Stomach (tissue), 9 donors: ENCODE data around the gene CORO2B. TPM values are rescaled to one million over a fixed set of nuclear protein-coding genes. Genes with fewer than 3 reads are reported as not detected.

Experiments used
- DNase-seq, 2 donors: peaks; one replicate each; pipeline versions ENCODE4 v3.0.0 to v3.0.0-alpha.2; 2013 to 2019
- H3K27ac ChIP-seq, 5 donors: fragments of 200-600 bp in 4 of 5; sonication (generic) in 4 of 5; one replicate each; pipeline ENCODE4 v1.5.1; 2013 to 2019; ENCODE audit warnings: mild to moderate bottlenecking in 1 of 5, moderate library complexity in 1 of 5
- H3K27me3 ChIP-seq, 3 donors: fragments of 200-600 bp; sonication (generic); one replicate each; pipeline ENCODE4 v1.5.1; 2017 to 2019; ENCODE audit warnings: mixed run types in 1 of 3
- H3K36me3 ChIP-seq, 4 donors: fragments of 200-600 bp; sonication (generic); 1 replicate in 3 of 4; 2 replicates in 1 of 4; pipeline ENCODE4 v1.5.1; 2016 to 2019
- H3K4me1 ChIP-seq, 4 donors: fragments of 200-600 bp; sonication (generic); one replicate each; pipeline ENCODE4 v1.5.1; 2016 to 2019
- H3K4me3 ChIP-seq, 4 donors: fragments of 200-600 bp; sonication (generic) in 3 of 4; one replicate each; pipeline ENCODE4 v1.5.1; 2016 to 2019; ENCODE audit warnings: mild to moderate bottlenecking in 1 of 4
- H3K9me3 ChIP-seq, 4 donors: fragments of 200-600 bp; sonication (generic); one replicate each; pipeline ENCODE4 v1.5.1; 2016 to 2019
- EP300 ChIP-seq: sonication (generic); formaldehyde crosslinking; IDR thresholded peaks from one replicate; pipeline ENCODE4 v1.6.1; 2017; ENCODE audit warnings: antibody characterized with exemption
- POLR2A ChIP-seq, 4 donors: fragments of 450-650 bp; IDR thresholded peaks; one replicate each; pipeline ENCODE4 v1.6.1; 2016; ENCODE audit warnings: antibody characterized with exemption in 4 of 4, control low read depth in 2 of 4, mild to moderate bottlenecking in 1 of 4, moderate library complexity in 1 of 4
- POLR2AphosphoS5 ChIP-seq, 3 donors: sonication (generic); formaldehyde crosslinking; IDR thresholded peaks; one replicate each; pipeline ENCODE4 v1.6.1; 2016; ENCODE audit warnings: antibody characterized with exemption in 3 of 3
- WGBS, 5 donors: extraction: QIAGEN DNeasy Blood & Tissue Kit in 3 of 5; methylation state at CpG; one replicate each; pipeline versions ENCODE4 v1.1.5 to v1.1.7; 2013 to 2018; 5-methylcytosine and 5-hydroxymethylcytosine counted together
- intact Hi-C: fragments of 100-400 bp; cut with DNase I; formaldehyde crosslinking; loops from one replicate; pipeline ENCODE4 v1.15.1; 2023; ENCODE audit warnings: low total_unique reads
- polyA plus RNA-seq, 3 donors: library from polyadenylated mRNA; stranded (reverse); fragments of 200-250 nt; gene quantifications; one replicate each; pipeline ENCODE4 v1.2.3, GENCODE V29; 2013
- total RNA-seq, 5 donors: library from RNA; depleted of rRNA; stranded (reverse); fragments of >200 nt; gene quantifications; one replicate each; pipeline versions ENCODE4 v1.1.0 to v1.2.3, GENCODE V29; 2014 to 2016
- TF ChIP-seq, protein P1 (sequence below), 7 experiments: fragments of 450-650 bp in 4 of 7; fragments of 200-600 bp in 3 of 7; sonication (generic) in 3 of 7; IDR thresholded peaks; one replicate each; pipeline ENCODE4 v1.5.1; 2016 to 2019; ENCODE audit warnings: antibody characterized with exemption in 7 of 7, control low read depth in 2 of 7, mild to moderate bottlenecking in 1 of 7
- donor health status: healthy with polysubstance abuse.
- donor health status: Bipolar disorder and iron deficiency.
- donor health status: healthy.

The CORO2B gene
- total and polyA plus RNA-seq, 8 donors = 0.89 to 3.7 (median 2.3) TPM; not detected in 1

DNA sequence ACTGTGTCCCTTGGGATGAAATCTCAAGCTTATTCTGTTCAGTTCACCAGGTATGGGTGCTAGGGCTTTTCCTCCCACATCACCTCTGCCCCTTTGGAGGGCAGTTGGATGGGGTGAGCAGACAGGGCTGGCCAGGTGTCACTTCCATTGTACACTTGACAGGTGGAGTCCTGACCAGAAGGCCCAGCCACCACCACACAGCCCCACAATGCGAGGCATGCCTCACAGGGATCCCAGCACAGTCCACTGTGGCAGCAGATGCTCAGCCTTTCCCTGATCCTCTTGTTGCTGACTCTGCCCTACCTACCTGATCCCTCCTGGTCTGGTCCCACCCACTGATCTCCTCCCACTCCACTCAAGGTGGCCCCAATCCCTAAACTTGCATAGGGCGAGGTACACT lies 153.7 kb downstream of the CORO2B start:
- intact Hi-C loops = loop anchor here (5.0 kb wide), 1 partner anchor 145 kb away; no protein-coding TSS in a partner anchor
- no peak for DNase-seq
- Histone ChIP-seq H3K36me3 (no peaks in the 10 kb centered on the region), H3K4me1 (peaks cover 0 to 22% (median 5%) of the 10 kb centered on the region in 4 donors), H3K27ac (no peak overlapping the region), H3K27me3 (no peaks in the 10 kb centered on the region), H3K4me3 (no peak overlapping the region), H3K9me3 (no peaks in the 10 kb centered on the region)
- WGBS, 5 donors = 83 to 97% (median 94%) methylated on average over 2 of the region's 2 CpGs
- TF ChIP-seq EP300 = no peak
- TF ChIP-seq POLR2A (IDR thresholded peaks at IDR 0.05) = no peak
- no peak for TF ChIP-seq POLR2AphosphoS5 (IDR thresholded peaks at IDR 0.05)
- TF ChIP-seq, protein P1, sequence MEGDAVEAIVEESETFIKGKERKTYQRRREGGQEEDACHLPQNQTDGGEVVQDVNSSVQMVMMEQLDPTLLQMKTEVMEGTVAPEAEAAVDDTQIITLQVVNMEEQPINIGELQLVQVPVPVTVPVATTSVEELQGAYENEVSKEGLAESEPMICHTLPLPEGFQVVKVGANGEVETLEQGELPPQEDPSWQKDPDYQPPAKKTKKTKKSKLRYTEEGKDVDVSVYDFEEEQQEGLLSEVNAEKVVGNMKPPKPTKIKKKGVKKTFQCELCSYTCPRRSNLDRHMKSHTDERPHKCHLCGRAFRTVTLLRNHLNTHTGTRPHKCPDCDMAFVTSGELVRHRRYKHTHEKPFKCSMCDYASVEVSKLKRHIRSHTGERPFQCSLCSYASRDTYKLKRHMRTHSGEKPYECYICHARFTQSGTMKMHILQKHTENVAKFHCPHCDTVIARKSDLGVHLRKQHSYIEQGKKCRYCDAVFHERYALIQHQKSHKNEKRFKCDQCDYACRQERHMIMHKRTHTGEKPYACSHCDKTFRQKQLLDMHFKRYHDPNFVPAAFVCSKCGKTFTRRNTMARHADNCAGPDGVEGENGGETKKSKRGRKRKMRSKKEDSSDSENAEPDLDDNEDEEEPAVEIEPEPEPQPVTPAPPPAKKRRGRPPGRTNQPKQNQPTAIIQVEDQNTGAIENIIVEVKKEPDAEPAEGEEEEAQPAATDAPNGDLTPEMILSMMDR (IDR thresholded peaks at IDR 0.05) = no peak

GRCh38 chr15:68733666-68734065 lies 154.9 kb downstream of the CORO2B start:
- 35 to 54% (median 48%) methylated on average over 6 of the region's 6 CpGs for WGBS, 5 donors
- TF ChIP-seq POLR2AphosphoS5 (IDR thresholded peaks at IDR 0.05) = no peak
- TF ChIP-seq EP300 = no peak
- TF ChIP-seq POLR2A (IDR thresholded peaks at IDR 0.05) = no peak
- TF ChIP-seq, protein P1 (IDR thresholded peaks at IDR 0.05) = no peak
- Histone ChIP-seq H3K27ac (no peak overlapping the region), H3K9me3 (no peaks in the 10 kb centered on the region), H3K27me3 (no peaks in the 10 kb centered on the region), H3K36me3 (no peaks in the 10 kb centered on the region), H3K4me3 (no peak overlapping the region), H3K4me1 (peaks cover 0 to 22% (median 5%) of the 10 kb centered on the region in 4 donors)
- intact Hi-C loops = loop anchor here (5.0 kb wide), 1 partner anchor 144 kb away; no protein-coding TSS in a partner anchor
- DNase-seq = no peak

DNA sequence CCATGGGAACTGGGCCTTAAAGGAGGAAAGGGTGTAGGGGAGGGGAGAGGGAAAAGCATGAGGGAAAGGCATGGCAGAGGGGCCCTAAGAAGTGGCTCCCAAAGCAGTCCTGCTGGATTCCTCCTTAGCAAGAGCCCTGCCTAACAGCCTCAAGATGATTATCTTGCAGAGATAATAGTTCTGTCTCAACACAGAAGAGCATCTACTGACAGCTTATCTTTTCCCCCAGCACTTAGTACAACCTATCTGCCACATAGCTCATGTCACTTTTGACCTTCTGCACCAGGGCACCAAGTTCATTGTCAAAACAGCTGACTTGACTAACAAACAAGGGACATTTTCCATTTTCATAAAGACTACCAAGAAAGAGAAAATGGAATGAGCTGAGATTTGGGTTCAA lies 155.6 kb downstream of the CORO2B start:
- no peaks in the 10 kb centered on the region for H3K27me3 ChIP-seq
- DNase-seq = no peak
- no peak overlapping the region for H3K4me3 ChIP-seq
- no peak for TF ChIP-seq POLR2A (IDR thresholded peaks at IDR 0.05)
- TF ChIP-seq, protein P1 (IDR thresholded peaks at IDR 0.05) = no peak
- intact Hi-C loops = loop anchor here (5.0 kb wide), 1 partner anchor 143 kb away; no protein-coding TSS in a partner anchor
- no peaks in the 10 kb centered on the region for H3K36me3 ChIP-seq
- peaks cover 0 to 22% (median 5%) of the 10 kb centered on the region in 4 donors for H3K4me1 ChIP-seq
- no peaks in the 10 kb centered on the region for H3K9me3 ChIP-seq
- H3K27ac ChIP-seq = no peak overlapping the region

DNA sequence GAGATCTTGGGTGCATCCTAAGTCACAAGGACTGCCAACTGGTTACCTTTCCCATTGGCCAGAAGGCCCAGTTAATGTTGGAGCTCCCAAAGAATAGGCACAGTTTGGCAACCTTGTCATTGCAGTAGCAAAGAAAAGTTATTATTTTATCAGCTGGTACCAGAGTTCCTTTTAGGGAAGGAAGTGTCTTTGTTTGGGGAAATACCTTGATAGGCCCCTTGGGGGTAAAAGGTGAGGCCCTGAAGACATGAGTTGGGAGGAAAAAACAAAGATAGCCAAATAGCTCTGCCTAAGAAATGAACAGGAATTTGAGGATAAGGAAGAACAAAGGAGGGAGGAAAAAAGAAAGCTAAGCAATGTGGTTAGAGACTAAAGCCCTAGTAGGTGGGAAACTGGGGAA lies 156.1 kb downstream of the CORO2B start:
- H3K4me3 ChIP-seq = no peak overlapping the region
- intact Hi-C loops = loop anchor here (5.0 kb wide), 1 partner anchor 142 kb away; no protein-coding TSS in a partner anchor
- TF ChIP-seq, protein P1 (IDR thresholded peaks at IDR 0.05) = no peak
- TF ChIP-seq EP300 (no peak), POLR2A (IDR thresholded peaks at IDR 0.05) (no peak), POLR2AphosphoS5 (IDR thresholded peaks at IDR 0.05) (no peak)
- no peaks in the 10 kb centered on the region for H3K27me3 ChIP-seq
- H3K36me3 ChIP-seq = no peaks in the 10 kb centered on the region
- DNase-seq = no peak
- no peaks in the 10 kb centered on the region for H3K9me3 ChIP-seq
- no peak overlapping the region for H3K27ac ChIP-seq
- H3K4me1 ChIP-seq = peaks cover 0 to 17% (median 4%) of the 10 kb centered on the region in 4 donors
